HEK293 (cell line): Measurements from ENCODE around the gene KRT78.

ENCODE experiments used
- SP3 ChIP-seq: fragments of 450-650 bp; formaldehyde crosslinking; IDR thresholded peaks from 2 replicates; pipeline ENCODE4 v1.5.1; 2016; ENCODE audit warnings: missing biosample characterization, missing genetic modification characterization
- ZNF10 ChIP-seq: fragments of 450-650 bp; formaldehyde crosslinking; IDR thresholded peaks from 2 replicates; pipeline ENCODE4 v1.5.1; 2017; ENCODE audit warnings: missing biosample characterization, missing genetic modification characterization
- ZNF324 ChIP-seq: fragments of 450-650 bp; formaldehyde crosslinking; IDR thresholded peaks from 2 replicates; pipeline ENCODE4 v1.5.1; 2016; ENCODE audit warnings: missing biosample characterization, missing genetic modification characterization
- ZNF350 ChIP-seq: fragments of 450-650 bp; formaldehyde crosslinking; IDR thresholded peaks from 2 replicates; pipeline ENCODE4 v1.5.0; 2017; ENCODE audit warnings: missing biosample characterization, mild to moderate bottlenecking, missing genetic modification characterization
- TF ChIP-seq, protein P1 (sequence below): fragments of 450-650 bp; formaldehyde crosslinking; IDR thresholded peaks from 2 replicates; pipeline ENCODE4 v1.5.1; 2016; ENCODE audit warnings: missing biosample characterization, missing genetic modification characterization

DNA sequence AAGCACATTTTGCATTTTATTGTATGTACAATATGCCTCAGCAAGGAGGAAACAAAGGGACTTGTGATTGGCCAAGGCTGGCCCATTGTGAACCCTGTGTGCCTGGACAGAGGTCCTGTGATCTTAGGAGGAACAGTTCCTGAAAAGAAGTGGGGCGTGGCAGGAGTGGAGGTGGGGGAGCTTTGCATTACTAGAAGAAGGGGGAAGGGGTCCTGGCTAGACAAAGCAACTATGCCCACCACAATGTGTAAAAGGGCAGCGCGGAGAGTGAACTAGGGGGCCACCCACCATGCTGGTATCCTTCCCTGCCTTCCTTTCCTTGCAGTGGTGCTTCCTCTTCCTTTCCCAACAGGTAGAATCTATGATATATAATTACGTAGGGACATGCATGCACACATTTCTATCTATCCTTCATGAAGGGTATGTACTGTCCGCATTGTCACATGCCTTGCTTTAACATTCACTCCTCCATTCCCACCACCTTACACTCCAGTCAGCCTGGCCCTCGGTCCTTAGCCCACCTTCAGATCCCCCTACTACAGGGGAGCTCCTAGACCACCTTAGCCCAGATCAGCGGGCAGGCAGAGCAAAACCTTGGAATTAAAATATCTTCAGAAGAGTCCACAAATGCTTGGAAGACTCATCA, 43.5 kb upstream of the KRT78 start:
- TF ChIP-seq, protein P1, sequence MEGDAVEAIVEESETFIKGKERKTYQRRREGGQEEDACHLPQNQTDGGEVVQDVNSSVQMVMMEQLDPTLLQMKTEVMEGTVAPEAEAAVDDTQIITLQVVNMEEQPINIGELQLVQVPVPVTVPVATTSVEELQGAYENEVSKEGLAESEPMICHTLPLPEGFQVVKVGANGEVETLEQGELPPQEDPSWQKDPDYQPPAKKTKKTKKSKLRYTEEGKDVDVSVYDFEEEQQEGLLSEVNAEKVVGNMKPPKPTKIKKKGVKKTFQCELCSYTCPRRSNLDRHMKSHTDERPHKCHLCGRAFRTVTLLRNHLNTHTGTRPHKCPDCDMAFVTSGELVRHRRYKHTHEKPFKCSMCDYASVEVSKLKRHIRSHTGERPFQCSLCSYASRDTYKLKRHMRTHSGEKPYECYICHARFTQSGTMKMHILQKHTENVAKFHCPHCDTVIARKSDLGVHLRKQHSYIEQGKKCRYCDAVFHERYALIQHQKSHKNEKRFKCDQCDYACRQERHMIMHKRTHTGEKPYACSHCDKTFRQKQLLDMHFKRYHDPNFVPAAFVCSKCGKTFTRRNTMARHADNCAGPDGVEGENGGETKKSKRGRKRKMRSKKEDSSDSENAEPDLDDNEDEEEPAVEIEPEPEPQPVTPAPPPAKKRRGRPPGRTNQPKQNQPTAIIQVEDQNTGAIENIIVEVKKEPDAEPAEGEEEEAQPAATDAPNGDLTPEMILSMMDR = no peak
- TF ChIP-seq SP3 (tag by site-specific recombination) (no peak), ZNF324 (no peak), ZNF350 (tag by site-specific recombination) (no peak), ZNF10 (tag by site-specific recombination) (no peak)
